ENCODE measurements around the gene APRT.

APRT gene

GRCh38 chr16:88812513-88813268 is 963 bp upstream of the APRT start:
- no peak for DNase-seq (ENCODE audit: low read depth, low spot score)
- peak overlapping the region; percentile 85 for H3K4me3 ChIP-seq (ENCODE audit: low read length)

GRCh38 chr16:88810912-88811768 is 588 bp downstream of the APRT start:
- DNase-seq (ENCODE audit: low read depth, low spot score) = peak; percentile 67
- peak overlapping the region; percentile 85 for H3K4me3 ChIP-seq (ENCODE audit: low read length)

GRCh38 chr16:88810166-88810911 is 1.4 kb downstream of the APRT start:
- DNase-seq (ENCODE audit: low read depth, low spot score) = no peak
- peak overlapping the region; percentile 85 for H3K4me3 ChIP-seq (ENCODE audit: low read length)

- no peak for DNase-seq (ENCODE audit: low read depth, low spot score)
- peak overlapping the region; percentile 85 for H3K4me3 ChIP-seq (ENCODE audit: low read length)
These were observed 2.0 kb downstream of the APRT start for GRCh38 chr16:88809676-88810165.

- no peak overlapping the region for H3K4me3 ChIP-seq (ENCODE audit: low read length)
- DNase-seq (ENCODE audit: low read depth, low spot score) = no peak
These were observed 2.6 kb downstream of the APRT start for GRCh38 chr16:88809068-88809675.

GRCh38 chr16:88807626-88808453 is 3.9 kb downstream of the APRT start:
- DNase-seq (ENCODE audit: low read depth, low spot score) = no peak
- H3K4me3 ChIP-seq (ENCODE audit: low read length) = no peak overlapping the region

- H3K4me3 ChIP-seq (ENCODE audit: low read length) = no peak overlapping the region
- DNase-seq (ENCODE audit: low read depth, low spot score) = no peak
These were observed 4.5 kb downstream of the APRT start for GRCh38 chr16:88807142-88807625.

GRCh38 chr16:88806491-88807111 is 5.1 kb downstream of the APRT start:
- H3K4me3 ChIP-seq (ENCODE audit: low read length) = no peak overlapping the region
- no peak for DNase-seq (ENCODE audit: low read depth, low spot score)

GRCh38 chr16:88805887-88806393 is 5.8 kb downstream of the APRT start:
- H3K4me3 ChIP-seq (ENCODE audit: low read length) = no peak overlapping the region

GRCh38 chr16:88805340-88805715 is 6.4 kb downstream of the APRT start:
- DNase-seq (ENCODE audit: low read depth, low spot score) = no peak
- H3K4me3 ChIP-seq (ENCODE audit: low read length) = peak overlapping the region; percentile 93

More at GRCh38 chr16:88805887-88806393, 5.8 kb downstream of the APRT start:
- DNase-seq (ENCODE audit: low read depth, low spot score) = no peak

- no peak for DNase-seq (ENCODE audit: low read depth, low spot score)
- peak overlapping the region; percentile 93 for H3K4me3 ChIP-seq (ENCODE audit: low read length)
These were observed 7.0 kb downstream of the APRT start for GRCh38 chr16:88804552-88805339.

- DNase-seq (ENCODE audit: low read depth, low spot score) = no peak
- H3K4me3 ChIP-seq (ENCODE audit: low read length) = peak overlapping the region; percentile 93
These were observed 7.6 kb downstream of the APRT start for GRCh38 chr16:88804173-88804551.

- peak; percentile 76 for DNase-seq (ENCODE audit: low read depth, low spot score)
- peak within 1 kb of the TSS; percentile 93 for H3K4me3 ChIP-seq (ENCODE audit: low read length)
These were observed 8.3 kb downstream of the APRT start, which contains the start of gene CDT1 for GRCh38 chr16:88803264-88803987. Gene CDT1 (plus strand): TSS chr16:88803789. CDS start chr16:88803832, 43 bp downstream.

- H3K4me3 ChIP-seq (ENCODE audit: low read length) = peak overlapping the region; percentile 53
- no peak for DNase-seq (ENCODE audit: low read depth, low spot score)
These were observed 11.5 kb downstream of the APRT start for GRCh38 chr16:88800277-88800592.

- H3K4me3 ChIP-seq (ENCODE audit: low read length) = peak overlapping the region; percentile 53
- DNase-seq (ENCODE audit: low read depth, low spot score) = peak; percentile 99
These were observed 12.0 kb downstream of the APRT start for GRCh38 chr16:88799569-88800276.
